Central memory CD4-positive, alpha-beta T cell (primary cell): ENCODE measurements around the gene TNFAIP3.

Experiments used
- DNase-seq: peaks from one replicate; pipeline ENCODE4 v3.0.0; 2022

Gene TNFAIP3

DNA sequence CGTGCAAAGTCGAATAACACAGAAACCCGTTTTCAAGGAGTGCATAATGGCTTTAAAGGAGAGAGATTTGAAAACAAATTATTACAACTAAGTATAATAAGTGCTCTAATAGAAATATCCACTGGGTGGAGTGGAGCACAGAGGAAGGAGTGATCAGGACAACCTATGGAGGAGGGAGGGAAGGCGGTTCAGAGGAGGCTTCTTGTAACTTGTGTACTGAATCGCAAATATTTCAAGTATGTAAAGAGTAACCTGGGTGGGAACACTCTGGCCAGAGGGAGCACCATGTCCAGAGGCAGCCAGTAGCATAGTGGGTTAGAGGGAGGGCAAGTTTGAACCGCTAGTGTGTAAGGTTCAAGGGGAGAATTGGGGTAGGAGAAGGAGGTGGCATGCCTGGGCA lies 21.6 kb upstream of the TNFAIP3 start:
- DNase-seq, result no peak

DNA sequence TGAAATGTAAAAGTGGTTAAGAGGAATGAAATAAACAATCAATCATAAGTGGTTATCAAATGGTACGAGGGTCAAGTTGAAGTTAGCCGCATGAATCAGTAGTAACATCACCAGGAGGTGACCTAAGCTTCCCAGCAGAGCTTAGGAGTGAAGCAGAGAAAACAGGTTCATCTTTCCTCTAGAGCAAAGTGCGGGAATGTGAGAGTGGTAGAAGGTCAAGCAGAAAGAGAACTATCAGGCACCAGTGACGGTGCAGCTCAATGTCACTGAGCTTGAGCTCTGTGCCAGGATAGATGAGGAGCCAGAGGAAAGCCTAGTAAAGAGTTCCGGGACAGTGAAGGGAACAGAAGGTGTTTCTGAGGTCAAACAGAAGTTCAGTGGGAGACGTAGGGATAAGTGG lies 20.8 kb upstream of the TNFAIP3 start:
- no peak for DNase-seq

DNA sequence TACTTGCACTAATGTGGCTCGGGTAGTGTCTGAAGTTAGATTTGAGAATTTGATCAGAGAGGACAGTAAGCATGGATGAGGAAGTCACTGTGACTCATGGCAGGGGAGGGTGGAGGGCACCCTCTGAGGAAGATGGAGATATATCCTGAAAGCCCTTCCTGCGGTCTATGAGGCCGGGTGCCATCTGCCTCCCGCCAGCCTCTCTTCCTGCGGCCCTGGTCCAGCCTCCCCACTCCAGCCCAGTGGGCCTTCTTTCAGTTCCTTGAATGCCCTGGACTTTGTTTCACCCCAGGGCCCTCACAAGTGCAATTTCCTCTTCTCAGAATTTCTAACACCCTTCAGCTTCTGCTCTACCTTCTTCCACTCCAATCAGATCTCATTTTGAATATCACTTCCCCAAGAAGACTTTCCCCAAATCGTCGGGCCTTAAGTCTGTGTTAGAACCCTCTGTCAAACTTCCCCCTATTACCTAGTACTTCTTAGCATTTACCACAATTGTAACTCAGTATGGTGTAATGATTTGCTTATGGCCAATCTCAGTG lies 20.2 kb upstream of the TNFAIP3 start:
- no peak for DNase-seq

DNA sequence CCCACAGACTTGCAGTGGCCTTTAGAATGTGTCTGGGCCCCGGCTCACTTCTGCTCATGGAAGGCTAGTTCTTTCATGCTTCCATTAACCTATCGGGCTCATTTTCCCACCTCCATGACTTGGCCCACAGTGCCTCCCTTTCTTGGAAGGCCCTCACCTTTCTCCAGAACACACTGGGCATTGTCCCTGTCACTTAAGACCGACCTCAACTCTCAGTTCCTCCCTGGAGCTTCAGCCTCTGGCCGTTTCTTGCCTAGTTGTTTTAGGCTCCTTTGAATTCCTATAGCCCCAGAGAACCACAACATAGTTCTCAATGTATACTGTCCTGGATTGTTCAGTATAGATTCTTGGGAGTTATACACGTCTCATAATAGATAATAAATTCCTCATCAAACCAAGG lies 19.3 kb upstream of the TNFAIP3 start:
- DNase-seq, result no peak

DNA sequence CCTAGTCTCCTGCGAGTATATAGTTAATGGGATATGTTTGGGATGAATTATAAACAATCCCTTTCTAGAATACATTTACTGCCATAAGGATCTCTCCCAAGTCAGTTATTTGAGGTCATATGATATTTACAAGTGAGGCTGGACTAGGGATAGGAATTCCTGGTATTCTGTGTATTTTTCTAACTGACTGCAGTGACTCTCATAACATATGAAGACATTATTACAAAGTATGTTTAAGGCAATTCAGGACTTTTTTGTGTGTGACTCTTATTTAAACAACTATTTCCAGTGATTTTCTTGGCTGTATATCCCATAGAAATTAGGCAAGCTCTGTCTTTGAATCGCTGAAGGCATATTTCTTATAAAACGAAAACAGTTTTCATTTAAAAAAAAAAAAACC lies 18.4 kb upstream of the TNFAIP3 start:
- no peak for DNase-seq

DNA sequence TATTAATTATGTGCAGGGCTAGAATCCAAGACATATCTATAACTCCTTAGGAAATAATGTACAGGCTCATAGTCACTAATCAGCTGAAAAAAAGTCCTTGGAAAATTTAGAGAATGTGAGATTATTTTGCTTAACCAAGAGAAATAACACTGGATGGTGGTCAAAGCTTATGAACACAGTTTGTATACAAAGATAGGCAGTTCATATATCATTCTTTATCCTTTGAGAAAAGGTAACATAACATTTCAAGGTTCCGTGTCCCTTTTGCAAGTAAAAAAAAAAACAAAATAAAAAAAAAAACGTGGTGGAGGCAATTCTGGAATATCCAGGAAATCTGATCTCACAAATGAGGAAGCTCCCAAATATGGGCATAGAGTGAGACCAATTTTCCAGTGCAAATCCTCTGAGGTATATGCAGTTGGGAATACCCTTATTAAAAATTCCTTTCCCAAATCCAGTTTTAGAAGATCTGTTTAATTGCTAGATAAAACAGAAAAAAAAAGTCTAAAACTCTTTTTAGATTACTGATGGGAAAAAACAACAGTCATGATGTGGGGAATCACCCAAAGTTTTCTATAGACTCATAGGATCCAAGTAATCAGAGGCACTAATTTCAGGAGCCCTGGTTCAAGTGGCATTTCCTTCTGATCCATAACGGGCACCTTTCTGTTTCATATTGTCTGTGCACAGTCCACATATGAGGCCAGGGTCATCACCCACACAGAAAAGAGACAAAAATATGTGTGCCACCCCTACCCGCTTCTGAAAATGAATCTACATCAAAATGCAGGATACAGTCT lies 17.7 kb upstream of the TNFAIP3 start:
- DNase-seq, result no peak

DNA sequence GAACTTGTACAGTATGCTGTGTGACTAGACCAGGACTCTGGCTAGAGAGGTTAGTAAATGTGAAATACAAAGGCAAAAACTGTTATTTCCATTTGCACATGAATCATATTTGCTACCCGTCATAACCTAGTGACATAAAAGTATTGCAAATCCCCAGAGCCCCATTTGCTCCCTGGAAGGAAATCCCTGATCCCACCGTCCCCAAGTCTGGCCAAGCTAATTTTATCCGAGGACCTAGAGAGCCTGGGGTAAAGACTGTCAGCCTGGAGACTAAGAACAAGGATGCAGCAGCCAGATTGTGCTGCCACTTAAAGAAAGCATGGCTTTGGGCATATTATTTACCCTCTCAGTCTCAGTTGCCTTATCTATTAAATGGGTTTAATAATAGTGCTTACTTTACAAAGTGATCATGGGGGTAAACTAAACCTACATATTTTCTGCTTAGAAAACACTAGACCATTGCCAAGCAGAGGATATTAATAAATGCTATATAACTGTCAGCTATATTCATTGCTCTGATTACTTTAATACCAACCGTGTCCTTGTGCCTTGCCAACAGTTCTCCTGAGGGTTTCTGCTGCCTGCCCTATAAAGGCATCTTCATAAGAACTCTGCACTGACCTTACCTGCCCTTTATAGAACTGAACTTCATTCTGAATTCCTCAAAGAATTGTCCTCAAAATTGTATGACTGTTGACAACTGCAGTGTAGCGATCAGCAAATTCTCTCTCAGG lies 16.9 kb upstream of the TNFAIP3 start:
- no peak for DNase-seq

DNA sequence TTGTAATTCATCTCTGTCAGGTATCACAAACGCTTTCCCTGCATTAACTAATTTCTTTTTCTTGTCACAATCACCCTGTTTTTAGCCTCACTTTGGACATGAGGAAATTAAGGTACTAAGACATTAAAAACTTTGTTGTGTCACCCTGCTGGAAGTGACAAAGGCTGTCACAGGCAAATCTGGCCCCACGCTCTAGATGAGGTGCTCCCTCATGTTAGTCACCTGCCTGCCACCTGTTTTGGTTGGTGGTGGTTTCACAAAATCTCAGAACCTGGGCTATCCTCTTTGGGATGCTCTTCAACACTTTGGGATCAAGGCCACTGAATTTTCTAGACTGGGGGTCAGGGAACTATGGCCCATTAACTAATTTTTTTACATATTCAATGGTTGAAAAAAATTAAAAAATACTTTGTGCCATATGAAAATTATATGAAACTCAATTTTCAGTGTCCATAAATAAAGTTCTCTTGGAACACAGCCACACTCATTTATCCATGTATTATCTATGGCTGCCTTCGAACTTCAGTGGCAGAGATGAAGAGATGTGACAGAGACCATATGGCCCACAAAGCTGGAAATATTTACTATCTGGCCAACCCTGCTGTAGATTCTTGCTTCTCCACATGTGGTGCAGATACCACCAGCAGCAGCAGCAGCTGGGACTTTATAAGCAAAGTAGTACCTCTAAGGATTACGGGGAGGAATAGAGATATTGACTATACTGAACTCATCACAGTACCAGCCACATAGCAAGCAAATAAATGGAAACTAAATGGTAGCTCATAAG lies 16.1 kb upstream of the TNFAIP3 start:
- no peak for DNase-seq

DNA sequence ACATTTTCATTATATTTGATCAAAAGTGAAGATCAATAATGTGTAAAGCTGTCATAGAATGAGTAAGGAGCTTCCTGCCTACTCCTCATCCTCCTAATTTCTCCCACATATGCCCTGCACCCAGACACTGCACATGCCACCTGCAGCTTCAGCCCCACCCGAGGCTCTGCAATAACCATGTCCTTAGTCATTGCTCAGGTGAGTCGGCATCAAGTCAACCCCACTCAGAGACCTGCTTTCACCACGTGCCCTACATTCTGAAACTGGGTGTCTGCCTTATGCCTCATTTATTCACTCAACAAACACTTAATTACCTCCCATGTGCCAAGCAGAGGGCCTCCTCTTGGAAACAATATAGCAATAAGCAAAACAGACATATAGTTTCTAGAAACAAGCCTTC lies 15.4 kb upstream of the TNFAIP3 start:
- no peak for DNase-seq

DNA sequence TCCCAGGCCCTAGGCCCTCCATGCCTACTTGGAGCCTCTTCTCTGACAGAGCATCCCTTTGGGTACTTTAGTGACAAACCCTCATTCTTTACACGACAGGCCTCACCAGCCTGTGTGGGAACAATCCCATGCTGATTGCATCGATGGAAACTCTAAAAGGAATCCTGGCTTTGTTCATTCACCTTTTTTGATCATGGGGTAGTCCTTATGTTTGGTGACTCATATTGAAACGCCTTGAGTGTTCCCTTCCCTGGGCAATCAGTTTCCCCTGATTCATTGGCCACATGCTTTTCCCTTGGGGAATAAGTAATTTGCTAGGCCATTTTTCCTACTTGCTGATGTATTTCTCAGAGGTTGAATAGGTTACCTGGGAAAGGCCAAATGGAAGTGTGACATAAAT lies 14.7 kb upstream of the TNFAIP3 start:
- DNase-seq, result no peak

DNA sequence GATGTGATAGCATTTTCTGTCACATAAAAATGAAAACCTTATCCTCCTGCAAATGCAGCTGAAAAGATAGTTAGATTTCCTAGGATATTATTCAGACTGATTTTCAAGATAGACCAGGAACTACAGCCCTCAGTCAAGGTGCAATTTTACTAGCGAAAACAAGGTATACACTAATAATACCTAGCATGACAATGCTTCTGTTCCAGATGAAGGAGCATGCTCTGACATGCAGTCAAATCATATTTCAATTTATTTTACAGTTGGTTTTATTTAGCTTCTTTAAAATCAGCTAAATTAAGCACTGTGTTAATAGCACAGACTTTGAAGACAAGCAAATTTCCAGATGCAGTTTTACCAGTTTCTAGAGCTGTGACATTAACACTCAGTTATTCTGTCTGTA lies 14.2 kb upstream of the TNFAIP3 start:
- DNase-seq, result no peak

DNA sequence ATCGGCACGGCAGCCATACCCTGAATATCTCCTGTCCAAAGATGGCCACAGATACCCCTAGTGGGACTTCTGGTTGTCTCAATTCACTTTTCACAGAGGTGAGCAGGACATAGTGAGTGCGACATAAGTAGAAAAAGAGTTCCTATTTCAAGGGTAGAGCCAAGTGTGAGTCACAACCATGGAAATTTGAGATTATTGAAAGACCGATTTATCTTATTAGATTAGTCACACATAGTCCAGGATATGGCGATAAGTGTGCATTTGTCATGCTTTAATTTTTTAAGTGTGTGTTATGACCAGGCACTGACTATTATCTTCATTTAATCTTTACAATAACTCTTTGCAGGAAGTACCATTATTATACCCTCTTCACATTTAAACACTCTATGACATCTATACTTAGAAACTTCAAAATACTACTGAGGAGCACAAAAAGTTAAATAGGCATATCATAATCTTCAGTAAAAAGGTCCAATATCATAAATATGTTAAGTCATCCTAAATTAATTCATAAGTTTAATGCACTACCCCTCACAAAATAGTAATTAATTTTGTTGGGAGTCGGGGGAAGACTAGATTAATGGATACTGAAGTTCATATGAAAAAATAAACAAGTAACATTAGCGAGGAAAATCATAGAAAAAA lies 13.4 kb upstream of the TNFAIP3 start:
- no peak for DNase-seq

DNA sequence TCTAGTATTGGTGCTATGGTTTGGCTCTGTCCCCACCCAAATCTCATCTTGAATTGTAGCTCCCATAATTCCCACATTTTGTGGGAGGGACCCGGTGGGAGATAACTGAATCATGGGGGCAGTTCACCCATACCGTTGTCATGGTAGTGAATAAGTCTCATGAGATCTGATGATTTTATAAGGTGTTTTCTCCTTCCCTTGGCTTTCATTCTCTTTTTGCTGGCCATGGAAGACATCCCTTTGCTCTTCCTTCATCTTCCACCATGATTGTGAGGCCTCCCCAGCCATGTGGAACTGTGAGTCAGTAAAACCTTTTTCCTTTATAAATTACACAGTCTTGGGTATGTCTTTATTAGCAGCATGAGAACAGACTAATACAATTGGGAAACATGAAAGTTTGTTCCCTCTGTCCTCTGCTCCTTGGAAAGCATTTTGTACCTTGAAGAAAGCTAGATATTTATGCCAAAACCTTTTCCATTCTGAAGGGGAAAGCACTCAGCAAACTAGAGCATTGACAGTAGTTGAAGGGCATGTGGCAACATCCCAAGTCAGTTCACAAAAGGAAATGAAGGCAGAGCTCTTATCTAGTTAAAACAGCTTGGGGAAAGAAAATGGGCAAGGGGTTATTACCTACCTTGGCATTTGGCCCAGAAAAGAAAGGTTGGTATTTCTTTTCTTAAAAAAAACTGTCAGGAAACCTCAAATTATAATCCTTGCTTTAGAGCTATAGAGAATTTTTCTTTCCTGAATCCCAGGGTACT lies 10.7 kb upstream of the TNFAIP3 start:
- no peak for DNase-seq

DNA sequence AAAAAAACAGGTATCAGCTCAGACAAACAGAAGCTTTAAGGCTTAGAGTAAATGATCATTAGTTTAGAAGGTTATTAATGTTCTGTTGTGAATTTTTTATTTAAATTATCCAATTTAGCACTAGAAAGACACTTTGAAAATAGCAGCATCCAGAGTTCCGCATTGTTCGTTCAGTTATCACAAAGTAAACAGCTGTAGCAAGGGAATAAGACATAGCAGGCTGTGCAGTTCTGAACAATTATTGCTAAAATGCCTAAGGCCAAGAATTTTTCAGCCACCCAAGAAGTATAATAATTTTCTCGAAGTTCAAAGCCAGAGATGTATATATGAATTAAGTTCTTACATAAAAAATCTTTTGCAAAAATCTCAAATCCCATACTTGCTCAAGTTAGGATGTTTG lies 8.0 kb upstream of the TNFAIP3 start:
- no peak for DNase-seq

DNA sequence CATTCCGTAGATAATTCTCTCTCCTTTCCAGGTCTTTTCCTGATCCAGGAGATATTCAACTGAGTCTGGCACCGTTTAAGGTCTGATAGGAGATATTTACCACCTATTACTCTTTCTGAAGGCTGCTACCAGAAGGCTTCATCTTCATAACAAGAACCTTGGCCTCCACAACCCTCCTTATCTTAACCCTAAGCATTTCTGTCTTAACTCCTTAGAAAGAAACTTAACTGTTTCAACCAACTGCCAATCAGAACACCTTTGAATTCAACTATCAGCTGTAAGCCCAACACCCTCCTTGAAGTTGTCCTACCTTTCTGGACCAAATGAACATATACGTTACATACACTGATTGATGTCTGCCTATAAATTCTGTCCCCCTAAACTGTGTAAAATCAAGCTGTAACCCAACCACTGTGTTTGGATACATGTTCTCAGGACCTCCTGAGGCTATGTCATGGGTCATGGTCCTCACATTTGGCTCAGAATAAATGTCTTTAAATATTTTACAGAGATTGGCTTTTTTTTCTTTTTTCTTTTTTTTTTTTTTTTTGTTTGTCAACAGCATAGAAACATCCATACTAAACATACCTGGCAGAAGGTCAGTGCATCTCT lies 6.6 kb upstream of the TNFAIP3 start:
- DNase-seq, result no peak

DNA sequence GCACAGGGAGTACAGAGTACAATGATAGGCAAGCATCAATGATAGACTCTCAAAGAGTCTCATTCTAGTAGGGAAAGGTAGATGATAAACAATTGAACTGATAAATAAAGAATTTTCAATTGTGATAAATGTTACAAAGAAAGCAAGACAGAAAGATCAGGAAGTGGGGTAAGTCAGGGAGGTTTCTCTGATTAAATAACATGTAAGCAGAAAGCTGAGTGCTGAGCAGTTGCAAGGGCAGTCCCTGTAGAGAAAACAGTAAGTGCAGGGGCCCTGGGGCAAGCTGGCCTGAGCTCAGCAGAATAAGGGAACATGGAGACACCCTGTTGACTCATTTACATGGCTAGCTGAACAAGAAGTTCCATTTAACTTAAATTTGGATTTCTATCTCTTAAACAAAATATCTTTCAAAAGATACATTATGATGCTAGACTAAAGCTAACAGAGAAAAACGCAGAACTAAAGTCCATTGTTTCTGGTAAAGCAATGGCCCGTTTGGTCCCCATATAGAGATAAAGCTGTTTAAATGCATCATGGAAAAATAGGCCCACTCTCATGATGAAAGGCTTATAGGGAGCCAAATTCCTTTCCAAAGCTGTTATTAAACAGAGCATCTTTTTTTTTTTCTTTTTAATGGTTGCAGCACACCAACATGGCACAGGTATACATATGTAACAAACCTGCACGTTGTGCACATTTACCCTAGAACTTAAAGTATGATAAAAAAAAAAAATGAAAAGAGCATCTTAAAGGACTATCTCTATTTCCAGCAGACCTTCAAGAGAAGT lies 5.3 kb upstream of the TNFAIP3 start:
- no peak for DNase-seq

DNA sequence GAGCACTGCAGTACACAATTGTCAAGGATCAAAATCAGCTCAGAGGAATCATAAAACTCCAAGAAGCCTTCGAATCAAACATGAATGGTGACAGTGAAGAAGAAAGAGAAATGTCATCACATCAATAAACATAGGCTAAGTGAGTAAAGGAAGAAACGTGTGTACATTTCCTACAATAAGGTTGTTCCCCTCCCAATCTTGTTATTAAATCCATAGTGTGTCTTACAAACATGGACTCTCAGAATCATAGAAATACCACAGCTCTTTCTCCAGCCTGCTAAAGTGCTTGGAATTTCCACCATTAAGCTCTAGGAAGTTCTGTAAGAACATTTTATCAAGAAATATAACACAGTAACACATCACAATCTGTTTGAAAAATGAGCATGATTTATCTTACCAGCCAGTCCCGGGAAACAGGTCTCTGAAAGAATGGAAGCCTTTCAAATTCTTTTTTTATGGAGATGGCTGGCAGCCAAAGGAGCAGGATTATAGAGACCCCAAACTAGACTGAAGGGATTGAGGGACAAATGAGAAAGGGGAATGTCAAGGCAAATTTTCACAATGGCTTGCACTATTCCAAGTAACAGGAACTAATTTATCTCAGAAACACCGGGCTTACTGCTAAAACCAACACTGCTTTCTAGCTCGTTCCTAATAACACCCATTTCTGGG lies 4.5 kb upstream of the TNFAIP3 start:
- DNase-seq, result no peak

DNA sequence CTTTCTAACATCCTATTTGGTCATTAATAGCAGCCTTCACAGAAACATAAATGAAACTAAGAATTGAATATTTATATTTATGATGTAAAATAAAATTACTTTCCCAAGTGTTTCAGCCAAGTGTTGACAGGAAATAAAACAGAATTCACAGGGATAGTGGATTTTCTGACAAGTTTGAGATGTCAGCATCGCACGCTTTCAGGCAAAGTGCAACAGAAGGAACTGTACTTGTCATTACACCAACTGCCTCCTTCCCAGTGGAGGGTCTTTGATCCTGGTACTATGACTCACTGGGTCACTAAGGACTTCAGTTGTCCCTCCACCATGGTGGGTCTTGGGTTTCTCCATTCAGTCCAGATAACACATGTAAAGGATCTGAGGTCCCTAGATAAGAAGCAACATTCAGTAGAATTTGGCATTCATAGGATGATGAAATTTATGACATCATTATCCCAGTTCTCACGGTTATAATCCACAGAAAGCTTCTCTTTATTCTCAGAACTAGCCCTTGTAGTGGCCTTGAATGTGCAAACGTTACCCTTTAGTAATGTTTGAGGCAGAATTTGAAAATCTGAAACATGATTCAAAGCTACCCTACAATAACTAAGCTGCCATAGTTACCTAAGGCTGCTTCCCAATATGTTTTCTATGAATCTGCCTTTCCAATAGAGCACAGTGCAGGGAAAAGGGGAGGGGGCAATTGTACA lies 3.8 kb upstream of the TNFAIP3 start:
- no peak for DNase-seq

DNA sequence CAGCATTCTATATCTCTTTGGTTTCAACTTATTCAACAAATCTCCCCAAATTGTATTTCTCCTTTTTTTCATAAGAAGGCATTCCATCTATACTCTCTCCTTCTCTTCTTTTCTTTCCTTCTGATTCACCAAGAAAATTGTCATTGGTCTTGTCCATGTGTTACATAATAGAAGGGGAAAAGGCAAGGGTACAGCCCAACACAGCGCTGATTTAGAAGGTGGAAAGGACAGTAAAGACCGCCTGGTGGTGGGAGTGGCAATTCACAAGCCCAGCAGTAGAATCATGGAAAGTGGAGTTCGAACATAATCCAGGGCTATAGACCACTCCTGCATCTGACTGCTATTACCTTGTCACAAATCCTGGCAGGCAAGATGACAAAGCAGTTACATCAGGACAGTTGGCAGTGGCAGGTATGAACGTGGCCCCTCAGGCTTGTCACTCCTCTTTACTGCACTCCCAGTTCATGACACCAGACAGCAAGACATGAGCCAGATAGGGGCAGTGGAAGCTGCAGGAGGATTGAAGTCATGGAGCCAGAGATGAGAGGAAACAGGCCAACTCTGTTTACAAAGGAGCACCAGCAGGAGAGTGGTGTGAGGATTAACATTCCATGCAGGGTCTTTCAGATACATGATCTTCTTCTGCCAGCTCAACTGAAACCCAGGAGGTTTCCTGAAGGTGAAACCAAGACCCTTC lies 2.1 kb upstream of the TNFAIP3 start:
- DNase-seq, result no peak
